GM12878 (cell line): ENCODE measurements around the gene GLT1D1. TPM values are rescaled to one million over a fixed set of nuclear protein-coding genes. Genes with fewer than 3 reads are reported as not detected.

Experiments used
- ATAC-seq: fragments of 200-7000 bp; cut with Tn5 transposase; 3 replicates; pipeline ENCODE4 v1.9.1; 2020; ENCODE audit warnings: mild to moderate bottlenecking, moderate library complexity
- BruUV-seq: library from RNA; stranded (reverse); fragments of 400-500 nt; replicated peaks from 2 replicates; lab custom pipeline; 2021; lab: Mats Ljungman, UMichigan
- CTCF ChIA-PET: fragments of 300-600 bp; sonication (Branson Sonifier 250); formaldehyde crosslinking; extraction: SDS; loops from one replicate; lab custom pipeline; 2021; ENCODE audit warnings: inconsistent platforms; lab: Yijun Ruan, JAX
- POLR2A ChIA-PET: fragments of 350-600 bp; formaldehyde crosslinking; extraction: SDS; loops from one replicate; lab custom pipeline; 2021; ENCODE audit warnings: inconsistent platforms; lab: Charles Lee
- RAD21 ChIA-PET: fragments of 300-600 bp; sonication (Branson Sonifier 250); formaldehyde crosslinking; loops from one replicate; lab custom pipeline; 2023; ENCODE audit warnings: antibody characterized with exemption; ENCODE audit not compliant: unreplicated experiment; lab: Charles Lee
- SMC1A ChIA-PET: fragments of 300-600 bp; sonication (Branson Sonifier 250); formaldehyde crosslinking; loops from one replicate; lab custom pipeline; 2023; ENCODE audit not compliant: unreplicated experiment, uncharacterized antibody; lab: Charles Lee
- DNase-seq: peaks from one replicate; pipeline ENCODE4 v3.0.0-alpha.2; 2011; ENCODE audit warnings: low read depth, low spot score
- FAIRE-seq: peaks from 3 replicates; lab custom pipeline; 2011; peaks lifted over from hg19 to GRCh38; lab: Jason Lieb, UNC
- H2AFZ ChIP-seq: 2 replicates; pipeline ENCODE4 v1.6.0; 2011; ENCODE audit warnings: low read depth, low read length, control low read depth; ENCODE audit not compliant: control insufficient read depth
- H3K27ac ChIP-seq: 2 replicates; pipeline ENCODE4 v1.5.1; 2011; ENCODE audit warnings: control low read depth; ENCODE audit not compliant: control insufficient read depth, insufficient read depth
- H3K27me3 ChIP-seq, 2 experiments: replicated peaks in 1 of 2; 2 replicates each; pipeline versions ENCODE4 v1.6.0 to v1.6.1; 2011; ENCODE audit warnings: low read length in 1 of 2; ENCODE audit not compliant: control insufficient read depth in 2 of 2, insufficient read depth in 2 of 2
- H3K36me3 ChIP-seq, 2 experiments: 2 replicates each; pipeline ENCODE4 v1.5.1; 2011; ENCODE audit warnings: low read length in 1 of 2; ENCODE audit not compliant: control insufficient read depth in 2 of 2, insufficient read depth in 2 of 2
- H3K4me1 ChIP-seq: 2 replicates; pipeline ENCODE4 v1.6.1; 2011; ENCODE audit warnings: mild to moderate bottlenecking, low read length, moderate library complexity, mixed read lengths; ENCODE audit not compliant: control insufficient read depth, insufficient read depth
- H3K4me2 ChIP-seq: 2 replicates; pipeline ENCODE4 v1.6.0; 2011; ENCODE audit warnings: control low read depth; ENCODE audit not compliant: control insufficient read depth, insufficient read depth
- H3K4me3 ChIP-seq: fragments of 200-600 bp; sonication (generic); 2 replicates; pipeline ENCODE4 v1.5.1; 2016
- H3K79me2 ChIP-seq: 2 replicates; pipeline ENCODE4 v1.6.0; 2011; ENCODE audit warnings: low read length; ENCODE audit not compliant: control insufficient read depth, insufficient read depth
- H3K9ac ChIP-seq: 2 replicates; pipeline ENCODE4 v1.8.0; 2011; ENCODE audit warnings: low read length, control low read depth, mixed read lengths; ENCODE audit not compliant: control insufficient read depth, insufficient read depth
- H3K9me3 ChIP-seq: replicated peaks from 3 replicates; pipeline ENCODE4 v1.5.1; 2011; ENCODE audit warnings: mild to moderate bottlenecking, low read length; ENCODE audit not compliant: control insufficient read depth, insufficient read depth
- H4K20me1 ChIP-seq: 2 replicates; pipeline ENCODE4 v1.6.0; 2011; ENCODE audit not compliant: control insufficient read depth, insufficient read depth
- CREM ChIP-seq: IDR thresholded peaks from 2 replicates; pipeline ENCODE4 v1.6.1; 2014; ENCODE audit warnings: antibody characterized with exemption, low read depth
- DPF2 ChIP-seq: fragments of 450-650 bp; IDR thresholded peaks from 2 replicates; pipeline ENCODE4 v1.6.1; 2017; ENCODE audit warnings: mild to moderate bottlenecking
- ESRRA ChIP-seq: IDR thresholded peaks from 2 replicates; pipeline ENCODE4 v1.6.1; 2012; ENCODE audit warnings: mild to moderate bottlenecking, low read length, improper control_type of control experiment
- FOXK2 ChIP-seq: fragments of 450-650 bp; IDR thresholded peaks from 2 replicates; pipeline ENCODE4 v1.6.1; 2017; ENCODE audit warnings: mild to moderate bottlenecking, moderate library complexity
- JUNB ChIP-seq: IDR thresholded peaks from 2 replicates; pipeline ENCODE4 v1.6.1; 2016; ENCODE audit warnings: antibody characterized with exemption, mild to moderate bottlenecking
- KAT2A ChIP-seq: conservative IDR thresholded peaks from 2 replicates; pipeline ENCODE4 v1.6.1; 2011; ENCODE audit warnings: low read depth, low read length; ENCODE audit not compliant: control insufficient read depth
- NR2F1 ChIP-seq: fragments of 450-650 bp; conservative IDR thresholded peaks from 2 replicates; pipeline ENCODE4 v1.6.1; 2017; ENCODE audit warnings: mild to moderate bottlenecking
- RELA ChIP-seq: fragments of 450-650 bp; IDR thresholded peaks from 2 replicates; pipeline ENCODE4 v1.8.0; 2014; ENCODE audit warnings: borderline replicate concordance; ENCODE audit not compliant: partially characterized antibody
- SMAD5 ChIP-seq: IDR thresholded peaks from 2 replicates; pipeline ENCODE4 v1.6.1; 2016; ENCODE audit warnings: antibody characterized with exemption, low read depth
- ZNF207 ChIP-seq: fragments of 450-650 bp; IDR thresholded peaks from 2 replicates; pipeline ENCODE4 v1.6.1; 2014; ENCODE audit warnings: antibody characterized with exemption, mild to moderate bottlenecking, borderline replicate concordance
- WGBS: methylation state at CpG from one replicate; pipeline ENCODE4 v1.1.6; 2016; ENCODE audit warnings: low lambda C conversion rate; ENCODE audit not compliant: insufficient replicate concordance, insufficient coverage; ENCODE audit errors: missing lambda C conversion rate; 5-methylcytosine and 5-hydroxymethylcytosine counted together
- in situ Hi-C: fragments of 300-500 bp; cut with MboI; formaldehyde crosslinking; loops from 9 replicates; pipeline ENCODE4 v1.14.3; 2018; ENCODE audit warnings: mixed read lengths
- intact Hi-C: fragments of 100-400 bp; cut with micrococcal nuclease; formaldehyde crosslinking; loops from one replicate; pipeline ENCODE4 v1.14.2; 2022; ENCODE audit not compliant: unreplicated experiment
- polyA plus RNA-seq, 11 experiments: library from polyadenylated mRNA; depleted of rRNA in 4 of 11; unstranded in 6 of 11; stranded (reverse) in 5 of 11; fragments of >200 nt; fragmentation: Nextera tagmentation in 4 of 11; fragmentation: Illumina TruSeq in 1 of 11; extraction: Ambion mirVana in 4 of 11; extraction: Trizol in 1 of 11; gene quantifications; 1 replicate in 1 of 11; 2 replicates in 10 of 11; pipeline versions ENCODE4 v1.2.1 to v1.2.3, GENCODE V29; 2011 to 2016; ENCODE audit warnings: inconsistent platforms in 2 of 11, missing spikeins in 2 of 11, low read depth in 1 of 11
- total RNA-seq, 4 experiments: library from RNA; depleted of rRNA in 3 of 4; stranded (reverse); fragments of >200 nt in 3 of 4; fragmentation: Illumina TruSeq in 1 of 4; extraction: Trizol in 1 of 4; gene quantifications; 2 replicates each; pipeline versions ENCODE4 v1.2.1 to v1.2.3, GENCODE V29; 2013 to 2021
- TF ChIP-seq, protein P1 (sequence below): IDR thresholded peaks from 2 replicates; pipeline ENCODE4 v1.6.1; 2011; ENCODE audit warnings: mild to moderate bottlenecking, low read depth, low read length, moderate library complexity; ENCODE audit not compliant: insufficient replicate concordance

GLT1D1 gene
- total and polyA plus RNA-seq, 10 of the 15 experiments (the other 5 are each of a cell fraction or from before 2014, with no cell fraction given), result 0.42 to 62.8 (median 3.0) TPM

DNA sequence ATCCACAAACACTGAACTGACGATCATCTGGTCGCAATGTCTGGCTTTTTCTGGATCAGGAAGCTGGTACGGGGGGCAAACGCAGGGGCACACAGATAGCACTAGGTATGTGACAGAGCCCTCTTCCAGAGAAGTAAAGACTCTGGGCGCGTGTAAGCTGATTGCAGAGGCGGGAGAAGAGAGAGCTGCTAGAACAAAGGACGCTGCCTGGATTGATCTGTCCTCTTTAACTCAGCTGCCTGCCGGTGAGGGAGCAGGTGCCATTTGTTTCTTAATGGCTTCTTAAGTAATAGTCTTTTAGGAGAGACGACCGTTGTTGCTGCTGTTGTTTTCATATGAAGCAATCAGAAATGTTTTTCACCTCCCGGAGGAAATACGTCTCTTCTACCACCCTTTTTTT, 77.3 kb downstream of the GLT1D1 start:
- Histone ChIP-seq H3K4me2 (no peak overlapping the region), H3K27ac (no peak overlapping the region), H3K9ac (no peak overlapping the region), H3K27me3 (no peaks in the 10 kb centered on the region), H3K4me3 (no peak overlapping the region), H3K4me1 (no peaks in the 10 kb centered on the region), H3K9me3 (no peaks in the 10 kb centered on the region), H4K20me1 (no peaks in the 10 kb centered on the region)
- ChIA-PET SMC1A (interaction anchor here (1.4 kb wide), 1 partner anchor 14 kb away, joined by 4 read pairs; no protein-coding TSS in a partner anchor), POLR2A (no interaction called here), CTCF (no interaction called here), RAD21 (no interaction called here)
- DNase-seq (no peak), FAIRE-seq (no peak), ATAC-seq (no peak)
- intact Hi-C loops, result no loop called here
- 76% methylated on average over 12 of the region's 13 CpGs for WGBS
- no TSS peak for BruUV-seq
- no peak for TF ChIP-seq RELA
- TF ChIP-seq, all 136 proteins: peak for 0
- Histone ChIP-seq H3K79me2 (no peaks in the 10 kb centered on the region), H2AFZ (no peak overlapping the region), H3K36me3 (no peaks in the 10 kb centered on the region; a peak in 2 of 4 replicates)
- in situ Hi-C loops, result no loop called here

- FAIRE-seq (no peak), DNase-seq (no peak), ATAC-seq (no peak)
- ChIA-PET RAD21 (no interaction called here), CTCF (no interaction called here), POLR2A (no interaction called here), SMC1A (no interaction called here)
- Histone ChIP-seq H3K27me3 (no peaks in the 10 kb centered on the region), H3K79me2 (no peaks in the 10 kb centered on the region), H3K4me3 (no peak overlapping the region), H3K4me2 (no peak overlapping the region), H3K9ac (no peak overlapping the region), H3K9me3 (no peaks in the 10 kb centered on the region; the same call in 2 of the 3 replicates), H3K36me3 (no peaks in the 10 kb centered on the region; a peak in 2 of 4 replicates), H3K27ac (no peak overlapping the region), H3K4me1 (no peaks in the 10 kb centered on the region), H4K20me1 (no peaks in the 10 kb centered on the region), H2AFZ (no peak overlapping the region)
- in situ Hi-C loops, result no loop called here
- intact Hi-C loops, result no loop called here
- TF ChIP-seq JUNB, result no peak
- TF ChIP-seq ZNF207, result no peak
- TF ChIP-seq KAT2A, result no peak
- TF ChIP-seq ESRRA, result no peak
- TF ChIP-seq SMAD5, result no peak
- TF ChIP-seq FOXK2, result no peak
- TF ChIP-seq DPF2, result no peak
- no peak for TF ChIP-seq CREM
- TF ChIP-seq, protein P1, sequence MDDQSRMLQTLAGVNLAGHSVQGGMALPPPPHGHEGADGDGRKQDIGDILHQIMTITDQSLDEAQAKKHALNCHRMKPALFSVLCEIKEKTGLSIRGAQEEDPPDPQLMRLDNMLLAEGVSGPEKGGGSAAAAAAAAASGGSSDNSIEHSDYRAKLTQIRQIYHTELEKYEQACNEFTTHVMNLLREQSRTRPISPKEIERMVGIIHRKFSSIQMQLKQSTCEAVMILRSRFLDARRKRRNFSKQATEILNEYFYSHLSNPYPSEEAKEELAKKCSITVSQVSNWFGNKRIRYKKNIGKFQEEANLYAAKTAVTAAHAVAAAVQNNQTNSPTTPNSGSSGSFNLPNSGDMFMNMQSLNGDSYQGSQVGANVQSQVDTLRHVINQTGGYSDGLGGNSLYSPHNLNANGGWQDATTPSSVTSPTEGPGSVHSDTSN, result no peak
- no peak for TF ChIP-seq NR2F1
- BruUV-seq, result no TSS peak
- WGBS, result 73% methylated on average over 20 of the region's 20 CpGs
These were observed 79.2 kb downstream of the GLT1D1 start for GRCh38 chr12:128932521-128932920.
